ENCODE data around the gene ZNF574.

- TF ChIP-seq, protein P1, sequence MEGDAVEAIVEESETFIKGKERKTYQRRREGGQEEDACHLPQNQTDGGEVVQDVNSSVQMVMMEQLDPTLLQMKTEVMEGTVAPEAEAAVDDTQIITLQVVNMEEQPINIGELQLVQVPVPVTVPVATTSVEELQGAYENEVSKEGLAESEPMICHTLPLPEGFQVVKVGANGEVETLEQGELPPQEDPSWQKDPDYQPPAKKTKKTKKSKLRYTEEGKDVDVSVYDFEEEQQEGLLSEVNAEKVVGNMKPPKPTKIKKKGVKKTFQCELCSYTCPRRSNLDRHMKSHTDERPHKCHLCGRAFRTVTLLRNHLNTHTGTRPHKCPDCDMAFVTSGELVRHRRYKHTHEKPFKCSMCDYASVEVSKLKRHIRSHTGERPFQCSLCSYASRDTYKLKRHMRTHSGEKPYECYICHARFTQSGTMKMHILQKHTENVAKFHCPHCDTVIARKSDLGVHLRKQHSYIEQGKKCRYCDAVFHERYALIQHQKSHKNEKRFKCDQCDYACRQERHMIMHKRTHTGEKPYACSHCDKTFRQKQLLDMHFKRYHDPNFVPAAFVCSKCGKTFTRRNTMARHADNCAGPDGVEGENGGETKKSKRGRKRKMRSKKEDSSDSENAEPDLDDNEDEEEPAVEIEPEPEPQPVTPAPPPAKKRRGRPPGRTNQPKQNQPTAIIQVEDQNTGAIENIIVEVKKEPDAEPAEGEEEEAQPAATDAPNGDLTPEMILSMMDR (conservative IDR thresholded peaks at IDR 0.05; ENCODE audit: low read depth, low read length) = no peak
- TF ChIP-seq EZH2 (IDR thresholded peaks at IDR 0.05; ENCODE audit: borderline replicate concordance, low read depth, low read length, poor library complexity, severe bottlenecking) = no peak
These were observed 4.7 kb upstream of the ZNF574 start for GRCh38 chr19:42071247-42071646.
